SK-N-SH (cell line): ENCODE results near the gene UQCR11. TPM values are rescaled to one million over a fixed set of nuclear protein-coding genes. Genes with fewer than 3 reads are reported as not detected.

Experiments
- CTCF ChIA-PET: fragments of 300-600, 350-600 bp; formaldehyde crosslinking; extraction: SDS; loops from one replicate; lab custom pipeline; 2021; lab: Yijun Ruan, JAX
- POLR2A ChIA-PET: fragments of 350-600 bp; sonication (Branson Sonifier 250); formaldehyde crosslinking; extraction: SDS; loops from one replicate; lab custom pipeline; 2020; ENCODE audit warnings: antibody characterized with exemption, inconsistent platforms; lab: Yijun Ruan, JAX
- DNase-seq: peaks from one replicate; pipeline ENCODE4 v3.0.0; 2012
- H2AFZ ChIP-seq: fragments of 200-600 bp; sonication (generic); 2 replicates; pipeline ENCODE4 v1.8.1; 2016; ENCODE audit warnings: antibody characterized with exemption, mild to moderate bottlenecking, low read depth
- H3F3A ChIP-seq: fragments of 200-600 bp; sonication (generic); replicated peaks from 2 replicates; pipeline ENCODE3; 2016; ENCODE audit warnings: antibody characterized with exemption, mild to moderate bottlenecking; ENCODE audit not compliant: insufficient read depth
- H3K27ac ChIP-seq, 2 experiments: fragments of 200-500 bp in 1 of 2; fragments of 200-600 bp in 1 of 2; sonication (Bioruptor generic) in 1 of 2; sonication (generic), shearing (Covaris generic) in 1 of 2; 2 replicates each; pipeline versions ENCODE4 v1.5.1 to v1.6.1; 2014 to 2016; ENCODE audit warnings: low read depth in 2 of 2, inconsistent platforms in 1 of 2, low read length in 1 of 2, mild to moderate bottlenecking in 1 of 2, mixed read lengths in 1 of 2
- H3K27me3 ChIP-seq: fragments of 200-600 bp; sonication (generic), shearing (Covaris generic); 2 replicates; pipeline ENCODE4 v1.6.1; 2016; ENCODE audit warnings: mixed run types; ENCODE audit not compliant: insufficient read depth
- H3K36me3 ChIP-seq, 2 experiments: fragments of 200-500 bp in 1 of 2; fragments of 200-600 bp in 1 of 2; sonication (Bioruptor generic) in 1 of 2; sonication (generic) in 1 of 2; replicated peaks in 1 of 2; 2 replicates each; pipeline versions ENCODE3 to v1.5.1; 2014 to 2016; ENCODE audit warnings: low read length in 1 of 2, mild to moderate bottlenecking in 1 of 2; ENCODE audit not compliant: insufficient read depth in 2 of 2, control insufficient read depth in 1 of 2
- H3K4me1 ChIP-seq, 2 experiments: fragments of 200-500 bp in 1 of 2; fragments of 200-600 bp in 1 of 2; sonication (Bioruptor generic) in 1 of 2; sonication (generic), shearing (Covaris generic) in 1 of 2; 2 replicates each; pipeline versions ENCODE4 v1.5.1 to v1.6.1; 2014 to 2016; ENCODE audit warnings: low read depth in 1 of 2, low read length in 1 of 2, mixed run types in 1 of 2; ENCODE audit not compliant: insufficient read depth in 2 of 2, control insufficient read depth in 1 of 2
- H3K4me2 ChIP-seq: fragments of 200-600 bp; sonication (generic), shearing (Covaris generic); 2 replicates; pipeline ENCODE4 v1.6.1; 2017; ENCODE audit warnings: mixed run types
- H3K4me3 ChIP-seq, 2 experiments: fragments of 200-500 bp in 1 of 2; fragments of 200-600 bp in 1 of 2; sonication (Bioruptor generic) in 1 of 2; sonication (generic), shearing (Covaris generic) in 1 of 2; 2 replicates each; pipeline versions ENCODE4 v1.5.1 to v1.8.1; 2014 to 2016; ENCODE audit warnings: low read depth in 2 of 2, inconsistent platforms in 1 of 2, low read length in 1 of 2, mild to moderate bottlenecking in 1 of 2, mixed read lengths in 1 of 2, moderate library complexity in 1 of 2
- H3K79me2 ChIP-seq: fragments of 200-600 bp; sonication (generic); 2 replicates; pipeline ENCODE4 v1.8.1; 2017; ENCODE audit warnings: mild to moderate bottlenecking; ENCODE audit not compliant: insufficient read depth
- H3K9ac ChIP-seq: fragments of 200-600 bp; sonication (generic); 2 replicates; pipeline ENCODE4 v1.6.1; 2017; ENCODE audit warnings: mixed run types
- H3K9me2 ChIP-seq: fragments of 200-600 bp; sonication (generic); 2 replicates; pipeline ENCODE4 v1.6.1; 2017; ENCODE audit warnings: mixed run types
- H3K9me3 ChIP-seq: fragments of 200-600 bp; sonication (generic); 2 replicates; pipeline ENCODE4 v1.6.1; 2017; ENCODE audit warnings: mixed run types, mild to moderate bottlenecking, moderate library complexity
- H4K20me1 ChIP-seq: fragments of 200-600 bp; sonication (generic); 2 replicates; pipeline ENCODE4 v1.6.1; 2017; ENCODE audit warnings: mild to moderate bottlenecking, mixed run types; ENCODE audit not compliant: insufficient read depth
- CHD2 ChIP-seq: fragments of 150-350 bp; IDR thresholded peaks from 2 replicates; pipeline ENCODE4 v1.6.1; 2018; ENCODE audit warnings: low read length; ENCODE audit not compliant: partially characterized antibody
- ELF1 ChIP-seq: IDR thresholded peaks from 2 replicates; pipeline ENCODE4 v1.4.0; 2012
- EZH2phosphoT487 ChIP-seq: fragments of 200-600 bp; sonication (generic); IDR thresholded peaks from 2 replicates; pipeline ENCODE4 v1.6.1; 2017; ENCODE audit warnings: low read depth, mixed run types, mild to moderate bottlenecking, antibody characterized with exemption, moderate library complexity, borderline replicate concordance
- GABPA ChIP-seq: IDR thresholded peaks from 2 replicates; pipeline ENCODE4 v1.4.0; 2012; ENCODE audit warnings: low read depth, mild to moderate bottlenecking
- GATA2 ChIP-seq: sonication (generic); formaldehyde crosslinking; IDR thresholded peaks from 2 replicates; pipeline ENCODE4 v1.5.0; 2020; ENCODE audit warnings: mild to moderate bottlenecking, missing genetic modification reagents
- JUND ChIP-seq: IDR thresholded peaks from 2 replicates; pipeline ENCODE4 v1.4.0; 2012
- NFIC ChIP-seq: IDR thresholded peaks from 2 replicates; pipeline ENCODE4 v1.4.0; 2012; ENCODE audit warnings: borderline replicate concordance
- NRF1 ChIP-seq: IDR thresholded peaks from 2 replicates; pipeline ENCODE4 v1.6.1; 2012; ENCODE audit warnings: low read depth, mild to moderate bottlenecking, low read length
- PBX3 ChIP-seq: IDR thresholded peaks from 2 replicates; pipeline ENCODE4; 2012
- POLR2AphosphoS5 ChIP-seq: IDR thresholded peaks from 2 replicates; pipeline ENCODE4 v1.6.1; 2012; ENCODE audit warnings: low read depth, low read length
- RAD21 ChIP-seq: IDR thresholded peaks from 2 replicates; pipeline ENCODE4 v1.6.1; 2012; ENCODE audit warnings: mild to moderate bottlenecking, low read length
- SIN3A ChIP-seq: IDR thresholded peaks from 2 replicates; pipeline ENCODE4 v1.6.1; 2012; ENCODE audit warnings: low read depth, mild to moderate bottlenecking, low read length, moderate library complexity, borderline replicate concordance
- TAF1 ChIP-seq: IDR thresholded peaks from 2 replicates; pipeline ENCODE4 v1.6.1; 2012; ENCODE audit warnings: low read depth, mild to moderate bottlenecking, low read length, moderate library complexity, borderline replicate concordance
- TCF12 ChIP-seq: IDR thresholded peaks from 2 replicates; pipeline ENCODE4 v1.4.0; 2012
- USF2 ChIP-seq: fragments of 150-350 bp; IDR thresholded peaks from 2 replicates; pipeline ENCODE4 v1.6.1; 2017; ENCODE audit warnings: antibody characterized with exemption, low read length, low read depth, borderline replicate concordance
- WGBS: methylation state at CpG from one replicate; pipeline ENCODE4 v1.1.6; 2017; ENCODE audit warnings: low lambda C conversion rate; 5-methylcytosine and 5-hydroxymethylcytosine counted together
- polyA plus RNA-seq, 3 experiments: library from polyadenylated mRNA; depleted of rRNA; stranded (reverse); fragments of >200 nt; gene quantifications; 2 replicates each; pipeline ENCODE4 v1.2.3, GENCODE V29; 2012
- TF ChIP-seq, protein P1 (sequence below): fragments of 150-350 bp; IDR thresholded peaks from 2 replicates; pipeline ENCODE4 v1.6.1; 2016; ENCODE audit warnings: mild to moderate bottlenecking, low read depth, low read length

UQCR11 gene
- polyA plus RNA-seq, 1 of the 3 experiments (the other 2 are of a cell fraction) = 372 TPM

GRCh38 chr19:1580957-1581356 is 24.3 kb downstream of the UQCR11 start:
- ChIA-PET POLR2A (interaction anchor here (1.4 kb wide), 1 partner anchor 12 kb away, joined by 4 read pairs; the partner anchor contains the start of gene MBD3), CTCF (no interaction called here)
- 87% methylated on average over 15 of the region's 22 CpGs for WGBS
- Histone ChIP-seq H3K9me3 (no peaks in the 10 kb centered on the region), H2AFZ (no peak overlapping the region), H3K4me3 (no peak overlapping the region), H3K9ac (no peak overlapping the region), H3K27me3 (no peaks in the 10 kb centered on the region), H3K4me1 (no peaks in the 10 kb centered on the region)
- no peak for DNase-seq
- TF ChIP-seq POLR2AphosphoS5 = no peak
- TF ChIP-seq, all 33 proteins: peak for 0
- peaks cover 8% of the 10 kb centered on the region; the same call in 1 of the 2 replicates for H4K20me1 ChIP-seq
- H3K9me2 ChIP-seq = no peaks in the 10 kb centered on the region
- peaks cover 25% of the 10 kb centered on the region for H3K79me2 ChIP-seq
- H3K27ac ChIP-seq = no peak overlapping the region
- no peaks in the 10 kb centered on the region for H3F3A ChIP-seq
- H3K36me3 ChIP-seq = peaks cover 13 to 34% of the 10 kb centered on the region in 2 experiments
- no peak overlapping the region for H3K4me2 ChIP-seq

GRCh38 chr19:1580382-1580781 is 24.9 kb downstream of the UQCR11 start:
- Histone ChIP-seq H3K36me3 (peaks cover 13 to 34% of the 10 kb centered on the region in 2 experiments), H3K4me2 (no peak overlapping the region), H3K9me2 (no peaks in the 10 kb centered on the region), H4K20me1 (peaks cover 3% of the 10 kb centered on the region; the same call in 1 of the 2 replicates), H3K27me3 (no peaks in the 10 kb centered on the region), H3K9ac (no peak overlapping the region), H2AFZ (no peak overlapping the region), H3K79me2 (peaks cover 19% of the 10 kb centered on the region), H3K4me1 (no peaks in the 10 kb centered on the region), H3K4me3 (no peak overlapping the region), H3F3A (no peaks in the 10 kb centered on the region), H3K27ac (no peak overlapping the region), H3K9me3 (no peaks in the 10 kb centered on the region)
- CTCF ChIA-PET = no interaction called here
- DNase-seq = no peak
- TF ChIP-seq GABPA (no peak), EZH2phosphoT487 (no peak), TAF1 (no peak), JUND (no peak), ELF1 (no peak), NRF1 (no peak), CHD2 (no peak), USF2 (no peak), GATA2 (CRISPR knock-in tag) (no peak), TCF12 (no peak), NFIC (no peak), PBX3 (no peak), RAD21 (no peak), SIN3A (no peak)
- TF ChIP-seq, protein P1, sequence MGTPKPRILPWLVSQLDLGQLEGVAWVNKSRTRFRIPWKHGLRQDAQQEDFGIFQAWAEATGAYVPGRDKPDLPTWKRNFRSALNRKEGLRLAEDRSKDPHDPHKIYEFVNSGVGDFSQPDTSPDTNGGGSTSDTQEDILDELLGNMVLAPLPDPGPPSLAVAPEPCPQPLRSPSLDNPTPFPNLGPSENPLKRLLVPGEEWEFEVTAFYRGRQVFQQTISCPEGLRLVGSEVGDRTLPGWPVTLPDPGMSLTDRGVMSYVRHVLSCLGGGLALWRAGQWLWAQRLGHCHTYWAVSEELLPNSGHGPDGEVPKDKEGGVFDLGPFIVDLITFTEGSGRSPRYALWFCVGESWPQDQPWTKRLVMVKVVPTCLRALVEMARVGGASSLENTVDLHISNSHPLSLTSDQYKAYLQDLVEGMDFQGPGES = no peak
- POLR2A ChIA-PET = no interaction called here
- 93% methylated on average over 13 of the region's 20 CpGs for WGBS
